Testis (tissue), 2 donors: ENCODE measurements around the gene PROSER2.

Experiments
- CTCF ChIP-seq, 3 experiments: fragments of 450-650 bp in 2 of 3; fragments of 200-600 bp in 1 of 3; sonication (generic) in 1 of 3; IDR thresholded peaks; one replicate each; pipeline ENCODE4 v1.5.1; 2016 to 2019; ENCODE audit warnings: antibody characterized with exemption in 3 of 3, mild to moderate bottlenecking in 2 of 3, moderate library complexity in 1 of 3
- POLR2A ChIP-seq: fragments of 450-650 bp; IDR thresholded peaks from one replicate; pipeline ENCODE4 v1.6.1; 2017; ENCODE audit warnings: antibody characterized with exemption, mild to moderate bottlenecking, moderate library complexity

GRCh38 chr10:11891776-11892486, 68.8 kb downstream of the PROSER2 start:
- TF ChIP-seq POLR2A (no peak), CTCF (IDR thresholded peaks at IDR 0.05) (no peak)
